Osteoblast (primary cell): ENCODE measurements around the gene SMG9. TPM values are rescaled to one million over a fixed set of nuclear protein-coding genes. Genes with fewer than 3 reads are reported as not detected.

ENCODE experiments used
- DNase-seq: peaks from one replicate; pipeline ENCODE4 v3.0.0; 2011; ENCODE audit warnings: low spot score, mixed read lengths; ENCODE audit not compliant: insufficient read length; ENCODE audit errors: missing footprints
- H2AFZ ChIP-seq: 2 replicates; pipeline ENCODE4 v1.6.0; 2011; ENCODE audit warnings: mild to moderate bottlenecking, low read length
- H3K27ac ChIP-seq: 2 replicates; pipeline ENCODE4 v1.5.1; 2011; ENCODE audit warnings: mild to moderate bottlenecking, low read depth, low read length, moderate library complexity
- H3K27me3 ChIP-seq: 2 replicates; pipeline ENCODE4 v1.6.0; 2012; ENCODE audit warnings: mild to moderate bottlenecking, control low read depth, inconsistent platforms, low read length, moderate library complexity; ENCODE audit not compliant: insufficient read depth
- H3K36me3 ChIP-seq: 2 replicates; pipeline ENCODE4 v1.5.1; 2011; ENCODE audit warnings: mild to moderate bottlenecking, low read length, control low read depth, moderate library complexity; ENCODE audit not compliant: insufficient read depth
- H3K4me1 ChIP-seq: 2 replicates; pipeline ENCODE4 v1.5.1; 2011; ENCODE audit warnings: mild to moderate bottlenecking, low read length, control low read depth, moderate library complexity; ENCODE audit not compliant: insufficient read depth
- H3K4me2 ChIP-seq: 2 replicates; pipeline ENCODE4 v1.6.0; 2011; ENCODE audit warnings: mild to moderate bottlenecking, low read length; ENCODE audit not compliant: insufficient read depth
- H3K4me3 ChIP-seq: fragments of 200-600 bp; sonication (generic); 3 replicates; pipeline ENCODE4 v1.5.1; 2012; ENCODE audit warnings: mild to moderate bottlenecking, low read length, inconsistent platforms; ENCODE audit not compliant: insufficient read depth
- H3K79me2 ChIP-seq: 2 replicates; pipeline ENCODE4 v1.6.0; 2012; ENCODE audit warnings: mild to moderate bottlenecking, low read length, control low read depth, inconsistent platforms; ENCODE audit not compliant: insufficient read depth
- H3K9me3 ChIP-seq: 2 replicates; pipeline ENCODE4 v1.5.1; 2011; ENCODE audit warnings: low read depth, low read length, control low read depth
- H4K20me1 ChIP-seq: 2 replicates; pipeline ENCODE4 v1.6.0; 2012; ENCODE audit warnings: mild to moderate bottlenecking, low read length, control low read depth; ENCODE audit not compliant: insufficient read depth
- total RNA-seq: library from RNA; depleted of rRNA; stranded (reverse); fragments of >200 nt; gene quantifications from 2 replicates; pipeline ENCODE4 v1.2.3, GENCODE V29; 2012
- TF ChIP-seq, protein P1 (sequence below): IDR thresholded peaks from 2 replicates; pipeline ENCODE4 v1.5.1; 2011; ENCODE audit warnings: mild to moderate bottlenecking, low read depth, low read length, moderate library complexity; ENCODE audit errors: extremely low read depth

The SMG9 gene
- total RNA-seq, 1 donor = 14.5 TPM

DNA sequence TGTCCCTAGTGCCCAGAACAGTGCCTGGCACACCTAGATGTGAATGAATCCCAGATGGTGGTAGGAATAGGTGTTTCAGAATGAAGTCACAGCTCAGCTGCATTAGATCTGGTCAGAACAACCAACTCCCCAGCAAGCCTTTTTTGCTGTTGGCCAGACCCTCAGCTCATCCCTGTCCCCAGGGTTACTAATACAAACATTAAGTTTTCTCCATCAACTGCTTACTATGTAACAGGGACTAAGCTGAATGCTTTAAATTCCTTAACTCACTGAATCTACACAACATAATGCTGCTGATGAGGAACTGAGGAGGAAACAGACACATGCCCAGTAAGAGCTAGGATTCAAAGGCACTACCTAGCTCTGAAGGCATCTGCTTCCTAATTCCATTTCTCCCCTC lies 18.8 kb downstream of the SMG9 start:
- Histone ChIP-seq H3K4me1 (no peaks in the 10 kb centered on the region), H2AFZ (no peak overlapping the region), H3K27me3 (no peaks in the 10 kb centered on the region), H3K79me2 (no peaks in the 10 kb centered on the region), H3K4me3 (no peak overlapping the region), H3K9me3 (no peaks in the 10 kb centered on the region), H3K27ac (peak overlapping the region; percentile 8), H3K36me3 (peaks cover 93% of the 10 kb centered on the region), H4K20me1 (peaks cover 4% of the 10 kb centered on the region), H3K4me2 (no peak overlapping the region)
- TF ChIP-seq, protein P1, sequence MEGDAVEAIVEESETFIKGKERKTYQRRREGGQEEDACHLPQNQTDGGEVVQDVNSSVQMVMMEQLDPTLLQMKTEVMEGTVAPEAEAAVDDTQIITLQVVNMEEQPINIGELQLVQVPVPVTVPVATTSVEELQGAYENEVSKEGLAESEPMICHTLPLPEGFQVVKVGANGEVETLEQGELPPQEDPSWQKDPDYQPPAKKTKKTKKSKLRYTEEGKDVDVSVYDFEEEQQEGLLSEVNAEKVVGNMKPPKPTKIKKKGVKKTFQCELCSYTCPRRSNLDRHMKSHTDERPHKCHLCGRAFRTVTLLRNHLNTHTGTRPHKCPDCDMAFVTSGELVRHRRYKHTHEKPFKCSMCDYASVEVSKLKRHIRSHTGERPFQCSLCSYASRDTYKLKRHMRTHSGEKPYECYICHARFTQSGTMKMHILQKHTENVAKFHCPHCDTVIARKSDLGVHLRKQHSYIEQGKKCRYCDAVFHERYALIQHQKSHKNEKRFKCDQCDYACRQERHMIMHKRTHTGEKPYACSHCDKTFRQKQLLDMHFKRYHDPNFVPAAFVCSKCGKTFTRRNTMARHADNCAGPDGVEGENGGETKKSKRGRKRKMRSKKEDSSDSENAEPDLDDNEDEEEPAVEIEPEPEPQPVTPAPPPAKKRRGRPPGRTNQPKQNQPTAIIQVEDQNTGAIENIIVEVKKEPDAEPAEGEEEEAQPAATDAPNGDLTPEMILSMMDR = no peak
- DNase-seq = peak; percentile 86

DNA sequence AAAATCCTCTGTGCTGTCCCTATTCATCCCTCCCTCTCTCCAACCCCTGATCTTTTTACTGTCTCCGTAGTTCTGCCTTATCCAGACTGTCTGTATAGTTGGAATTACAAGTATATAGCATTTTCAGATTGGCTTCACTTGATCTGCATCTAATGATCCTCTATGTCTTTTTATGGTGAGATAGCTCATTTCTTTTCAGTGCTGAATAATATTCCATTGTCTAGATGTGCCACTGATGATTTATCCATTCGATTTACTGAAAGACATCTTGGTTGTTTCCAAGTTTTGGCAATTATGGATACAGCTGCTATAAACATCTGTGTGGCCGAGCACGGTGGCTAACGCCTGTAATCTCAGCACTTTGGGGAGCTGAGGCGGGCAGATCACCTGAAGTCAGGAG lies 19.7 kb downstream of the SMG9 start:
- Histone ChIP-seq H3K36me3 (peaks cover 87% of the 10 kb centered on the region), H3K4me1 (no peaks in the 10 kb centered on the region), H4K20me1 (peaks cover 4% of the 10 kb centered on the region), H3K4me3 (no peak overlapping the region), H3K27me3 (no peaks in the 10 kb centered on the region), H3K27ac (no peak overlapping the region), H3K9me3 (no peaks in the 10 kb centered on the region), H2AFZ (no peak overlapping the region), H3K79me2 (no peaks in the 10 kb centered on the region), H3K4me2 (no peak overlapping the region)
- TF ChIP-seq, protein P1 = no peak
- no peak for DNase-seq

DNA sequence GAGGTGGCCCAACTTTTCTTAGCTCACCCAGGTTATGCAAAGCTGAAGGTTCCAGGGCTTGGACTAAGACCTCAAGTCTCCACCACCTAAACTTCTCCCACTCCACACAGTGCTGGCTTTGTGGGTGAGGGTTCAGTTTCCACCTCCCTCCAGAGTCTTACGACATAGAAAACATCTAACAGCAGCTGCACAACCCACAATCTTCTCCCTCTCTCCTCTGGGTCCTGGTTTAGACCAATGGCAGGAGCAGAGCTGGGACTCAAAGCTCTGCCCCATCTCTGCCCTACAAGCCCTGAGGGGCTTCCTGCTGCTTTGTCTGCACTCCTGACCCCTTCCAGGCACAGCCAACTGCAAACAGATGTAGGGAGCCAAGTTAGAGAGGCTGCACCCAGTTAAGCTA lies 22.9 kb downstream of the SMG9 start:
- H3K27me3 ChIP-seq = no peaks in the 10 kb centered on the region
- H4K20me1 ChIP-seq = peaks cover 4% of the 10 kb centered on the region
- H3K36me3 ChIP-seq = peaks cover 71% of the 10 kb centered on the region
- H2AFZ ChIP-seq = no peak overlapping the region
- no peak for DNase-seq
- H3K79me2 ChIP-seq = no peaks in the 10 kb centered on the region
- TF ChIP-seq, protein P1 = no peak
- no peak overlapping the region for H3K4me2 ChIP-seq
- no peak overlapping the region for H3K27ac ChIP-seq
- no peaks in the 10 kb centered on the region for H3K4me1 ChIP-seq
- H3K9me3 ChIP-seq = no peaks in the 10 kb centered on the region
- no peak overlapping the region for H3K4me3 ChIP-seq

DNA sequence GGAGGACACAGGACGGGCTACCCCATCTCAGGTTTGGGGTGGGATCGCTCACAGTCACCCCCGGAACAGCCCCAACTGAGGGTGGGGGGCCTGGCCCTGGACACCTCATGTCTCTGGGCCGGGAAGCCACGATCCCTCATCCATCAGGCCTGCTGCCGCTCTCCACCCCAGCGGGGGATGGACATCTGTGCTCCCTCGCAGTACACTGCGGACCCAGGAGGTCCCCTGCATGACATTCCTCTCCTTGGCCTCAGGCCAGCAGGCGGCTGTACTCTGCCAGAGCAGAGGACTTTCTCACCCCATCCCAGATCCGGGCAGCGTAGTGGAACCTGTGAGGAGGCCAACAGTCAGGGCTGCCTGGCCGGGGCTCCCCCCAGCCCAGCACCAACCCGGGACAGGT lies 23.4 kb downstream of the SMG9 start:
- Histone ChIP-seq H3K79me2 (no peaks in the 10 kb centered on the region), H3K4me3 (no peak overlapping the region), H3K9me3 (no peaks in the 10 kb centered on the region), H3K4me1 (no peaks in the 10 kb centered on the region), H3K27ac (no peak overlapping the region), H3K4me2 (no peak overlapping the region), H2AFZ (no peak overlapping the region), H4K20me1 (peaks cover 4% of the 10 kb centered on the region), H3K36me3 (peaks cover 66% of the 10 kb centered on the region), H3K27me3 (no peaks in the 10 kb centered on the region)
- TF ChIP-seq, protein P1 = no peak
- DNase-seq = no peak
